Skin epidermis (tissue), 12 donors: Measurements from ENCODE around the gene MADD.
A peak's percentile ranks its signal among the peaks of the same experiment; 100 is the strongest.

Experiments used
- H3K27ac ChIP-seq, 21 experiments: fragments of 200-600 bp; sonication (generic) in 11 of 21; one replicate each; pipeline ENCODE4 v1.5.0; 2020; ENCODE audit warnings: mild to moderate bottlenecking in 3 of 21, inconsistent platforms in 2 of 21, moderate library complexity in 2 of 21
- H3K4me3 ChIP-seq, 7 experiments: fragments of 200-600 bp; sonication (generic) in 2 of 7; one replicate each; pipeline ENCODE4 v1.5.0; 2020; ENCODE audit warnings: inconsistent platforms in 2 of 7, mild to moderate bottlenecking in 2 of 7, moderate library complexity in 1 of 7

MADD gene

GRCh38 chr11:47269829-47270305 is at the start of gene MADD:
Gene MADD, plus strand, starts transcription at chr11:47270133.
- Histone ChIP-seq H3K27ac (peak within 1 kb of the TSS; percentile 50 to 99 (median 94)), H3K4me3 (peak within 1 kb of the TSS; percentile 65 to 91 (median 82))

DNA sequence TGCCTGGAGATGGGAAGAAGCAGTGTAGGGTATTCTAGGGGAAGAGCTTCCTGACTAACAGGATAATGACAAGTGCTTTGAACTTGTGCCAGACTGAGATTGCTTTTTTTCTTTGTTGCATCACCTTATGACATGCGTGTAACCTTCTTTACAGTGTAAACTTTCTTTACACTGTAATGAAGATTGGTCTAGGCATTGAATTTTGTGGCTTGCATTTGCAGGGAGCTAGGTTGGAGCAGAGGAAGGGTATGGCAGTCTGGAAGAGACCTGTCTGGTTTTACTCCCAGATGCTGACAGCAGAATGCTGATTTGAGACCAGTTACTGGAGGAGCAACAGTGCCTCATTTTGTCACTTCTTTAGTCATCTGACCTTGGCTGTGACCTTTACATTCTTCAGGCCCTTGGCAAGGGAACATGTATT is 49.5 kb upstream of the MADD start:
- Histone ChIP-seq H3K4me3 (no peak overlapping the region), H3K27ac (peak overlapping the region in 1 of 21 experiments; percentile 12)

GRCh38 chr11:47222696-47223095 is 47.2 kb upstream of the MADD start:
- Histone ChIP-seq H3K4me3 (no peak overlapping the region), H3K27ac (no peak overlapping the region)

- no peak overlapping the region for H3K4me3 ChIP-seq
Observed at GRCh38 chr11:47225552-47226400, 44.2 kb upstream of the MADD start.

DNA sequence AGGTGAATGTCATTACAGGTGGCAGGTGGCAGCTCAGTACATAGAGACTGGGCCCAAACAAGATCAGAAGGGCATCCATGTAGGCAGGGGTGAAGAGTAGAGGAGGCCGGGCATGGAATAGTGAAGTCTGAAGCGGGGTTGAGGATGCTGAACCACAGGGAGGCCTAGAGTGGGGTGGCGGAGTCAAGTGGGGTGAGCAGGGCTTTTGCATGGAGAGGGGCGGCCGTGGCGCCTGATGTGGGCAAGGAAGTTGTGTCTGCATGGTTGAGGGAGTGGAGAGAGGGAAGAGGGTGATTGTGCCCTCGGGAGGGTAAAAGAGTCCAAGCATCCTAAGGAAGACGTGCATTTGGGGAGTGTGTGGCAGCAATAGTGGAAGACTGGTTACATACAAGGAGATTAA is 40.8 kb upstream of the MADD start:
- Histone ChIP-seq H3K27ac (no peak overlapping the region), H3K4me3 (no peak overlapping the region)

More at GRCh38 chr11:47225552-47226400, 44.2 kb upstream of the MADD start:
- H3K27ac ChIP-seq = peak overlapping the region in 2 of 21 experiments; percentile 34 to 70

DNA sequence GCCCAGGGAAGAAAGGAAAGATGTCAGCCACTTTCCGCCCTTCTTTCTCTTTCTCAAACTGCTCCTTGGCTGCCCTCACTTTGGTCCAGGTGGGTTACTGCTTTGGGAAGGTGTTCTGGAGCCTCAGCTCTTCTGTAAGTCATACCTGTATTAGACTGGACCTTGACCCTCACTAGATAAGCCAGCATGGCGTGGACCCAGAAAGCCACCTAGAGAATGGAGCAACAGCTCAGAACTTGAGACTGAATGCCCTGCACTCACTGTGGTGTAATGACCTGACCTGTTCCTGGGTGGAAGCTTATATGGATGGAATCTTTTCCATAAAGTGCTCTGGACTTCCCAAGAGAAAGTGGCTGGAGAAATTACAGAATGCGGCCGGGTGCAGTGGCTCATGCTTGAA is 36.9 kb upstream of the MADD start:
- no peak overlapping the region for H3K27ac ChIP-seq
- H3K4me3 ChIP-seq = no peak overlapping the region

DNA sequence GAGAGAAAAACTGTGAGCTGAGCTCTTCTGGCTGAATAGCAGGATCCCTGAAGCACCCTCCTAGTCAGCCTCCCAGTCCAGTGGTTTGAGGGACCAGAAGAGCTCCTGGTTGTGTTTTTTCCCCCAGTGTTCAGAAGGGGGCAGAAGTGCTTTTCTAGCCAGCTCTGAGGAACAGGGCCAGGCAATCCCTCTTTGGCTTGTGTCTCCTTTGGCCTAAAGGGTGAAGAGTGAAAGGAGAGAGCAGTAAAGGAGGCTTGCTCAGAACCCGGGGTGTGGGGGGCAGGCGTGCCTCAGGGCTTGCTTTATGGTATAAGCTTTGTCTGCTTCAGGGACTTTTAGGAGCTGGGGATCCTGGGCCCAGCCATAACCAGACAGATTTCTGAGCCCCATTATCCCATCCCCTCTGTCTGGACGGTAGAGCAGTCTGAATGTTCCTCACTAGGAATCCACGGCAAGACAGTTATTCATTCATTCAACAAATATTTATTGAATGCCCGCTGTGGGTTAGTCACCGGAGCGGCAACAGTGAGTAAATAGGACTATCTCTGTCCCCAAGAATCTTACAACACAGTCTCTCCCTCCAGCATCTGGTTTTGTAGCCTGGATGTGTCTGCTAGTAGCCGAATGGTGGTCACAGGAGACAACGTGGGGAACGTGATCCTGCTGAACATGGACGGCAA is 35.8 kb upstream of the MADD start:
- Histone ChIP-seq H3K27ac (peak overlapping the region in 10 of 21 experiments; percentile 8 to 66 (median 30)), H3K4me3 (no peak overlapping the region)

DNA sequence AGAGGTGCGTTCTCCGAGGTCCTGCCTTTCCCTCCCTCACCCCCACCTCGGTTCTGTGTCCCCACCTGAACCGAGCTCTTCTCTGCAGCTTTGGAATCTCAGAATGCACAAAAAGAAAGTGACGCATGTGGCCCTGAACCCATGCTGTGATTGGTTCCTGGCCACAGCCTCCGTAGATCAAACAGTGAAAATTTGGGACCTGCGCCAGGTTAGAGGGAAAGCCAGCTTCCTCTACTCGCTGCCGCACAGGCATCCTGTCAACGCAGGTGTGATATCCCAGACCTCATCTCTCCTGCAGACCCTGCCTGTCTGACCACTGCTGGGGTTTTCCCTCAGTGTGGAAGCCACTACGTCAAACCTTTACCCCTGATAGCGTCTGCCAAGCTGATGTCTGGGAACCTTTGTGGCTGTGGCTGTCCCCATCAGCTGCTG is 35.2 kb upstream of the MADD start:
- Histone ChIP-seq H3K27ac (peak overlapping the region in 4 of 21 experiments; percentile 19 to 66 (median 46)), H3K4me3 (no peak overlapping the region)

DNA sequence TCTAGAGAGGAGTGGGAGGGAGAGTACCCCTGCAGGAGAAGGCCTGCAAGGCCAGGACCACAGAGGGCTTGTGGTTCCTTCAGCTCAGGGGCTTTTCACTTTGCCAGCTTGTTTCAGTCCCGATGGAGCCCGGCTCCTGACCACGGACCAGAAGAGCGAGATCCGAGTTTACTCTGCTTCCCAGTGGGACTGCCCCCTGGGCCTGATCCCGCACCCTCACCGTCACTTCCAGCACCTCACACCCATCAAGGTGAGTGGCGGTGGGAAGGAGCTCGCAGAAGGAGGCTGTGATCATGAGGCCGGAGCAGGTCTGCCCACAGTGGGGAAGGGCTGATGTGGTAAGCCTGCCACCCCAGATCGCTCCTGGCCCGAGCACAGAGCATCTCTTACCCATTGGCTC is 34.8 kb upstream of the MADD start:
- Histone ChIP-seq H3K4me3 (no peak overlapping the region), H3K27ac (peak overlapping the region in 3 of 21 experiments; percentile 16 to 66 (median 19))

DNA sequence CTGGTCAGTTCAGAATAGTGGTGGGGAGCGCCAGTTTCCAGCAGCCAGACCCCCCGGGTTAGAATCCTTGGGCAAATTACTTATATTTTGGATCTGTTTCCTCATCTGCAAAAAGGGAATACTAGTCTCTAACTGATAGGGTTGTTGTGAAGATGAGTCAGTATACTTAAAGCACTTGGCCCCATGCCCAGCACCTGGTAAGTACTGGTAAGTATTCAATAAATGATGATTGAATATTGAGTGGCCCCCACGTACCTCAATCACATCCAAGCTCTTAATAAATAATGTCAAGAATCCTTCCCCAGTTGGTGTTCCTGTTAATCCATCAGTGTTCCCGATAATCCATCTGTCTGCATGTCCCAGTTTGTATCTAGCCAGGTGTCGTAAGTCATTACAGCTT is 33.5 kb upstream of the MADD start:
- no peak overlapping the region for H3K27ac ChIP-seq
- H3K4me3 ChIP-seq = no peak overlapping the region

DNA sequence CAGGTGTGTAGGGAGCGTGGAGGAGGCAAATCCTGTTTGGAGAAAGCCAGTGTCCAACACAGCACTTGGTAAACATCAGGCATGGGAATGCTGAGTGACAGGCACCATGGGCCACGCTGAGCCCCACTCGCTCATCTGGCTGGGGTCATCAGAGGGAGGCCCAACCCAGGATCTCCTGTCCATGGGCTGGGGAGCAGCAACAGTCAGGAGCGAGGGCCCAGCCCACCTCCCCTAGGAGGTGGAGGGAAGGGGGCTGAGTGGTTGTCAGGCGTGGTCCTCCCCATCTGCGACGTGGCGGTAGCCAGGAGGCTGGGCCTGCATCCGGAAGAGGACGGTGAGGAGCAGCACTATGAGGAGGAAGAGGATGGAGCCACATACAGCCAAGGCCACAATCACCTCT is 30.1 kb upstream of the MADD start:
- Histone ChIP-seq H3K27ac (no peak overlapping the region), H3K4me3 (no peak overlapping the region)

DNA sequence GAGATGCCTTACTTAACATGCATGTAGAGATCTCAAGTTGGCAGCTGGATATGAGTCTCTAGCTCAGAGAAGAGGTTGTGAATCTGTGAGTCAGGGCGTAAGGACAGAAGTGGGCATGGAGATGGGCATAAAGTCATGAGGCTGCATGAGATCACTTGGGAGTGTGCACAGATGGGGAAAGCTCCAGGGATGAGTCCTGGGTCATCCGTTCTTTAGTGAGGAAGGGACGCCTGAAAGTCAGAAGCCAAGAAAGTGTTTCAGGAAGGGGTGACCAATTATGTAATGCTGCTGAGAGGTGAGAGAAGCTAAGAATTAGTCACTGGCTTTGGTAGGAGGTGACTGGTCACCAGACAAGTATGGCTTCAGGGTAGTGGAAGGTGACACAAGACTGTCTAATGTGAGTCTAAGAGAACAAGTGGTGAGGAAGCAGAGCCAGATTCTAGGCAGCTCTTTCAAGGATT is 28.1 kb upstream of the MADD start:
- Histone ChIP-seq H3K4me3 (no peak overlapping the region), H3K27ac (no peak overlapping the region)

DNA sequence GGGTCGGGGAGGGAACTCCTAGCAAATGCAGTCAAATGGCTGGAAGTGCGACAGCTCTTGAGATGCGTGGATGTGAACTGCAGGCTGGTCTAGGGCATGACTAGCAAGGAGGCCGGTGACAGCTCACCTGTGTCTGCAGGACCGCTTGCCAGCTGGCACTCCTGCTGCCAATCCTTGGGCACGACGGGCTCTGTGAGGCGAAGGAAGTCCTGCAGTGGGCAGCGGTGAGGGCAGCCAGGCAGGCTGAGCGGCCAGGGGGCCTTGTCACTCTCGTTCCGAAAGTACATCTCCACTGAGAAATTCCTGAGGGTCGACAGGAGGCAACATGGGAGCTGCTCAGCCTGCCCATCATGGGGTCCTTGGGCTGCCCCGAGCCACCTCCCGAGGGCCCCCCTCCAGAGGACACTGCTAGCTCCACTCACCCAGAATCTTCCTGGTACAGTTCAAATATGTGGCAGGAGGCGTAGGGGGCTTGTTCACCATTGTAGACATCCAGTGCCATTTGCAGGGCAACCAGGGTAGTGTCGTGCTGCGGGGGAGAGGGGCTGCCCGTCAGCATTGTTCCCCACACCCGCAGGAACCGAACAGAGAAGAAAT is 27.2 kb upstream of the MADD start:
- Histone ChIP-seq H3K27ac (peak overlapping the region in 2 of 21 experiments; percentile 19 to 42), H3K4me3 (no peak overlapping the region)

GRCh38 chr11:47243454-47243853 is 26.5 kb upstream of the MADD start:
- Histone ChIP-seq H3K4me3 (no peak overlapping the region), H3K27ac (peak overlapping the region in 2 of 21 experiments; percentile 19 to 42)

DNA sequence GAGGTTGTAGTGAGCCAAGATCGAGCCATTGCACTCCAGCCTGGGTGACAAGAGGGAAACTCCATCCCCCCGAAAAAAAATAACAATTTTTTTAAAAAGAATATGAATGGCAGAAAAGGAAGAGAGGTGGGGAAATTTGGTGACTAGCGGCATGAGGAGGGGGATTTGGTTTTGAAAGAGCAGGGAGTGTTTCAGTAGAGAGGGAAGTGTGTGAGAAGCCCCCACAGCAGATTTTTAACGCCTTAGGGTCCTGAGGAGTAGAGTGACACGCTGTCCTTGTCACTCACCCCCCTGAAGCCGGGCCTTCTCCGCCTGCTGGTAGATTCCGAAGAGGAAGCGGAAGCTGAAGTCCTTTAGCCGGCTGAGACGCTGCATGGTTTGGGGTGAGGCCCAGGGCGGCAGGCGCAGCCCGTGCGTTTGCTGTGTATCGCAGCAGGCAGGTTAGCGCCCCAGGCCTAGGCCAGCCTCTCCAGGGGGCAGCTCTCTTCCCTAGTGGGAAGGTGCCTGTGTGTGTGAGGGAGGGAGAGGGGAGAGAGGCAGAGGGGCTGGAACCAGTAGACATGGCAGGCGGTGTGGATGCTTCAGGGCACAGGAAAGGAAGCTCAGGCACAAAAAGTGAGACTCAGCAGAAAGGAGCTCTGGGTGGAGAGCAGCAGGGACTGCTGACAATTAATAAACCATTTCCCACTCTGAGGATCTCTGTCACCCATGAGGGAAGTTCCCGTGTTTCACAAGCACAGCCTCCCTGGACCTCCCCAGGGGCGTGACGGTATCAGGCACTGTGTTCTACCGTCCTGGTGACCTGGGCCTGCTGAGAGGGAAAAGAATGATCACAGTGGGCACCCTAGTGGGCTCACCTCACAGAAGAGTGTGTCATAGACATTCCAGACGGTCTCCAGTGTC is 25.2 kb upstream of the MADD start:
- H3K27ac ChIP-seq = peak overlapping the region in 7 of 21 experiments; percentile 4 to 44 (median 17)
- no peak overlapping the region for H3K4me3 ChIP-seq

GRCh38 chr11:47245611-47246357 is 24.1 kb upstream of the MADD start:
- H3K4me3 ChIP-seq = no peak overlapping the region
- peak overlapping the region in 4 of 21 experiments; percentile 17 to 35 (median 18) for H3K27ac ChIP-seq

DNA sequence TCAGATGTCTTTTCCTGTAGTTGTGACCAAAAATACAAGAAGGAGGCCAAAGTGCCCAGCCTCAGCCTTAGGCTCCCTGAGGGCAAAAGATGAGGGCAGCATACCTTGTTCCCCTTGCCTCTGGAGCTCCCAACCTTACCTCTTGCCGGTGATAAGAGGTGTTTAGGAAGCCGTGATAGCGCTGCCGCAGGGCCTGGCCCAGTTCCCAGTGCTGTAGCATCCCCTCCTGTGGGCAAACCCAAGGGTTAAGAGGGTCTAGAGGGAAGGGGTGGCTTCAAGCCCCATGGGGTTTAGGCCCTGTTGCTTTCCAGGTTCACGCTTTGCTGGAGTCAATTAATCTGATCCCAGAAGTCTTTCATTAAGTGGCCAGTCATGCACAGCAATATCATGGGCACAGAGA is 22.4 kb upstream of the MADD start:
- peak overlapping the region in 4 of 21 experiments; percentile 2 to 98 (median 95) for H3K27ac ChIP-seq
- H3K4me3 ChIP-seq = peak overlapping the region in 4 of 7 experiments; percentile 62 to 82 (median 71)

DNA sequence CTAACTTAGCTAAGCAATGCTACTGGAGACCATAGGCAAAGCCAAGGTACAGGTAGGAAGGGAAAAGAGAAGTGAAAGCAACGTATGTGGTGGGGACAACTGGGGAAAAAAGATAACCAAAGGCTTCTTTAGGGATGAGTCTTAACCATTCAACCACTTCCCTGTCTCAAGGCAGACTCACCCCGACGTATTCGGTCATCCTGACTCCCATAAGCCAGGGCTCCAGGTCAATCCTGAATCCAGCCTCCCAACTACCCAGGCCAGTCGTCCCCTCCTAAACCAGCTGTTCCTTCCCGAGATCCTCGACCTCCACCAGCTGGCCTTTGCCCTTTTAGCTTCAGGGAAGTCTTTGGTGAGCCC is 21.6 kb upstream of the MADD start:
- Histone ChIP-seq H3K27ac (peak overlapping the region; percentile 60 to 98 (median 93)), H3K4me3 (peak overlapping the region; percentile 62 to 82 (median 68))
